Vagina (tissue), 2 donors: ENCODE measurements around the gene IRGQ. TPM values are rescaled to one million over a fixed set of nuclear protein-coding genes. Genes with fewer than 3 reads are reported as not detected.

ENCODE experiments used
- DNase-seq, 2 donors: peaks; one replicate each; pipeline ENCODE4 v3.0.0-alpha.2; 2017; ENCODE audit errors: extremely low spot score in 2 of 2
- H3K27ac ChIP-seq: fragments of 200-600 bp; sonication (generic); one replicate; pipeline ENCODE4 v1.5.1; 2019
- H3K27me3 ChIP-seq: fragments of 200-600 bp; sonication (generic); one replicate; pipeline ENCODE4 v1.5.1; 2019
- H3K36me3 ChIP-seq, 2 donors: fragments of 200-600 bp; sonication (generic); one replicate each; pipeline ENCODE4 v1.5.1; 2017 to 2019
- H3K4me1 ChIP-seq: fragments of 200-600 bp; sonication (generic); one replicate; pipeline ENCODE4 v1.5.1; 2019
- H3K4me3 ChIP-seq, 2 donors: fragments of 200-600 bp; sonication (generic); 1 replicate in 1 of 2; 2 replicates in 1 of 2; pipeline ENCODE4 v1.5.1; 2016 to 2019
- H3K9me3 ChIP-seq: fragments of 200-600 bp; sonication (generic); one replicate; pipeline ENCODE4 v1.5.1; 2019
- CTCF ChIP-seq, 3 experiments: fragments of 450-650 bp in 2 of 3; fragments of 200-600 bp in 1 of 3; sonication (generic) in 1 of 3; IDR thresholded peaks; one replicate each; pipeline ENCODE4 v1.5.1; 2017 to 2019; ENCODE audit warnings: antibody characterized with exemption in 3 of 3, mild to moderate bottlenecking in 2 of 3, moderate library complexity in 2 of 3
- POLR2A ChIP-seq, 2 donors: fragments of 450-650 bp; IDR thresholded peaks; one replicate each; pipeline ENCODE4 v1.6.1; 2017; ENCODE audit warnings: antibody characterized with exemption in 2 of 2, mild to moderate bottlenecking in 2 of 2, moderate library complexity in 2 of 2
- POLR2AphosphoS5 ChIP-seq, 2 donors: sonication (generic); formaldehyde crosslinking; IDR thresholded peaks; one replicate each; pipeline ENCODE4 v1.9.0; 2017; ENCODE audit warnings: antibody characterized with exemption in 2 of 2, mild to moderate bottlenecking in 2 of 2, low read depth in 1 of 2; ENCODE audit not compliant: insufficient read depth in 1 of 2
- intact Hi-C: fragments of 100-400 bp; cut with DNase I; formaldehyde crosslinking; loops from one replicate; pipeline ENCODE4 v1.15.1; 2023
- total RNA-seq: library from RNA; depleted of rRNA; stranded (reverse); fragments of >200 nt; gene quantifications from one replicate; pipeline ENCODE4 v1.2.3, GENCODE V29; 2016

The IRGQ gene
- total RNA-seq, 1 donor from 2014 or later, result 11.0 TPM

GRCh38 chr19:43560687-43561086, 35.2 kb downstream of the IRGQ start:
- DNase-seq, result no peak
- Histone ChIP-seq H3K9me3 (no peaks in the 10 kb centered on the region), H3K4me3 (no peak overlapping the region), H3K36me3 (peaks cover 0 to 6% of the 10 kb centered on the region in 2 donors), H3K27ac (no peak overlapping the region), H3K4me1 (peaks cover 9% of the 10 kb centered on the region), H3K27me3 (no peaks in the 10 kb centered on the region)
- TF ChIP-seq POLR2AphosphoS5 (IDR thresholded peaks at IDR 0.05; ENCODE audit: insufficient read depth in 1 of 2, low read depth in 1 of 2) (no peak), POLR2A (IDR thresholded peaks at IDR 0.05) (no peak), CTCF (IDR thresholded peaks at IDR 0.05) (no peak)
- intact Hi-C loops, result loop anchor here (10.0 kb wide), 1 partner anchor 94 kb away; no protein-coding TSS in a partner anchor

- no peak for DNase-seq
- H3K4me1 ChIP-seq, result no peaks in the 10 kb centered on the region
- H3K9me3 ChIP-seq, result no peaks in the 10 kb centered on the region
- H3K27ac ChIP-seq, result no peak overlapping the region
- peaks cover 0 to 36% of the 10 kb centered on the region in 2 donors for H3K36me3 ChIP-seq
- TF ChIP-seq POLR2A (IDR thresholded peaks at IDR 0.05) (no peak), CTCF (IDR thresholded peaks at IDR 0.05) (peak in 1 of 3 experiments; percentile 23), POLR2AphosphoS5 (IDR thresholded peaks at IDR 0.05; ENCODE audit: insufficient read depth in 1 of 2, low read depth in 1 of 2) (no peak)
- intact Hi-C loops, result no loop called here
- H3K27me3 ChIP-seq, result no peaks in the 10 kb centered on the region
- H3K4me3 ChIP-seq, result no peak overlapping the region
Measured at GRCh38 chr19:43555185-43555770, 40.7 kb downstream of the IRGQ start.

GRCh38 chr19:43554317-43554895, 41.5 kb downstream of the IRGQ start:
- H3K9me3 ChIP-seq, result no peaks in the 10 kb centered on the region
- intact Hi-C loops, result no loop called here
- DNase-seq, result no peak
- no peaks in the 10 kb centered on the region for H3K4me1 ChIP-seq
- no peak overlapping the region for H3K4me3 ChIP-seq
- H3K27ac ChIP-seq, result no peak overlapping the region
- TF ChIP-seq POLR2AphosphoS5 (IDR thresholded peaks at IDR 0.05; ENCODE audit: insufficient read depth in 1 of 2, low read depth in 1 of 2) (no peak), CTCF (IDR thresholded peaks at IDR 0.05) (no peak), POLR2A (IDR thresholded peaks at IDR 0.05) (no peak)
- H3K36me3 ChIP-seq, result peaks cover 0 to 38% of the 10 kb centered on the region in 2 donors
- no peaks in the 10 kb centered on the region for H3K27me3 ChIP-seq

- peaks cover 0 to 38% of the 10 kb centered on the region in 2 donors for H3K36me3 ChIP-seq
- intact Hi-C loops, result no loop called here
- H3K4me3 ChIP-seq, result no peak overlapping the region
- TF ChIP-seq POLR2AphosphoS5 (IDR thresholded peaks at IDR 0.05; ENCODE audit: insufficient read depth in 1 of 2, low read depth in 1 of 2), result no peak
- no peak for TF ChIP-seq POLR2A (IDR thresholded peaks at IDR 0.05)
- no peak for TF ChIP-seq CTCF (IDR thresholded peaks at IDR 0.05)
- no peak for DNase-seq
- H3K9me3 ChIP-seq, result no peaks in the 10 kb centered on the region
- no peak overlapping the region for H3K27ac ChIP-seq
- H3K4me1 ChIP-seq, result no peaks in the 10 kb centered on the region
- H3K27me3 ChIP-seq, result no peaks in the 10 kb centered on the region
Measured at GRCh38 chr19:43553656-43554055, 42.3 kb downstream of the IRGQ start.

- no peak overlapping the region for H3K4me3 ChIP-seq
- DNase-seq, result no peak
- peaks cover 0 to 38% of the 10 kb centered on the region in 2 donors for H3K36me3 ChIP-seq
- no peaks in the 10 kb centered on the region for H3K4me1 ChIP-seq
- intact Hi-C loops, result no loop called here
- TF ChIP-seq POLR2A (IDR thresholded peaks at IDR 0.05), result no peak
- no peak for TF ChIP-seq POLR2AphosphoS5 (IDR thresholded peaks at IDR 0.05; ENCODE audit: insufficient read depth in 1 of 2, low read depth in 1 of 2)
- no peak for TF ChIP-seq CTCF (IDR thresholded peaks at IDR 0.05)
- H3K27ac ChIP-seq, result no peak overlapping the region
- no peaks in the 10 kb centered on the region for H3K9me3 ChIP-seq
- no peaks in the 10 kb centered on the region for H3K27me3 ChIP-seq
Measured at GRCh38 chr19:43552616-43553015, 43.3 kb downstream of the IRGQ start.
